Measurements from ENCODE around the gene KMT2E. TPM values are rescaled to one million over a fixed set of nuclear protein-coding genes. Genes with fewer than 3 reads are reported as not detected.

KMT2E gene
- total and polyA plus RNA-seq, 8 donors: 14.1 to 62.5 (median 32.2) TPM

DNA sequence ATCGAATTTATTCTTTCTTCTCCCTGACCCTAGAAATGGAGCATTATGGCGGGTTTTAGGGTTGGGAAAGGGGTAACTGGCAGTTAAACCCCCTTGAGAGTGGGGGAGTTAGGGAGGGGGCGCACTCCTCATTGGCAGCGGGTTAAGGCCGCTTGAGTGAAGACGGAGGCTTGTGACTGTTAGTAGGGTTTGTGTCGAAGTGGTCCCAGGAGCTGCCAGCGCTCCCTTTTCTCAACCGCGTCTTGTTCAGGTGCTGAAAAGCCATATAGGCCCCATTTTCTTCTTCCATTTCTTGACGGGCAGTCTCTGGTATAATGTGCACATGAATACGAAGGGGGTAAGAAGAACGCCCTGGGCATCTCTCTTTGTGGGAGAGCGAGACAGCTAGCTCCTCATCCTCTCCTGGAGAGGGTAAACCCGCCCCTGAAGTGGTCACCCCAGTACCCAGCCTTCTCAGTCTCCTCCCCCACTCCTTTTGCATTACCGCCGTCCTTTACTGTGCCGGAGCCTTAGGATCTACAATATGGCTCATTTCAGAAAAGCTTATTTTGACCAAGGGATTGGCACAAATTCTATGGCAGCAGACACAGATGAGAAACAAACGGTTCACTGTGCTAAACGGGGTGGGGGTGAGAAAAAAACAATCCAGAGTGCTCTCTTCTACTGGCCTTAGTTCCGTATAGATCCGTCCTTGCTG is 836 bp downstream of the KMT2E start:
- WGBS, 2 donors: 0% methylated on average over 22 of the region's 22 CpGs
- TF ChIP-seq, protein P1, sequence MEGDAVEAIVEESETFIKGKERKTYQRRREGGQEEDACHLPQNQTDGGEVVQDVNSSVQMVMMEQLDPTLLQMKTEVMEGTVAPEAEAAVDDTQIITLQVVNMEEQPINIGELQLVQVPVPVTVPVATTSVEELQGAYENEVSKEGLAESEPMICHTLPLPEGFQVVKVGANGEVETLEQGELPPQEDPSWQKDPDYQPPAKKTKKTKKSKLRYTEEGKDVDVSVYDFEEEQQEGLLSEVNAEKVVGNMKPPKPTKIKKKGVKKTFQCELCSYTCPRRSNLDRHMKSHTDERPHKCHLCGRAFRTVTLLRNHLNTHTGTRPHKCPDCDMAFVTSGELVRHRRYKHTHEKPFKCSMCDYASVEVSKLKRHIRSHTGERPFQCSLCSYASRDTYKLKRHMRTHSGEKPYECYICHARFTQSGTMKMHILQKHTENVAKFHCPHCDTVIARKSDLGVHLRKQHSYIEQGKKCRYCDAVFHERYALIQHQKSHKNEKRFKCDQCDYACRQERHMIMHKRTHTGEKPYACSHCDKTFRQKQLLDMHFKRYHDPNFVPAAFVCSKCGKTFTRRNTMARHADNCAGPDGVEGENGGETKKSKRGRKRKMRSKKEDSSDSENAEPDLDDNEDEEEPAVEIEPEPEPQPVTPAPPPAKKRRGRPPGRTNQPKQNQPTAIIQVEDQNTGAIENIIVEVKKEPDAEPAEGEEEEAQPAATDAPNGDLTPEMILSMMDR (IDR thresholded peaks at IDR 0.05): no peak
- peak in 3 of 6 donors; percentile 41 to 75 (median 44) for DNase-seq
- Histone ChIP-seq H3K4me1 (peaks cover 12 to 27% (median 22%) of the 10 kb centered on the region in 3 donors), H3K9me3 (no peaks in the 10 kb centered on the region), H3K27me3 (no peaks in the 10 kb centered on the region), H3K27ac (peak overlapping the region; percentile 99 to 100 (median 100)), H3K36me3 (no peaks in the 10 kb centered on the region), H3K4me3 (peak overlapping the region; percentile 51 to 82 (median 68))
- intact Hi-C loops (cut with DNase I): no loop called here
- no peak for FAIRE-seq
- ATAC-seq: peak in 2 of 4 donors; percentile 13 to 17

GRCh38 chr7:105015390-105015965 is 1.5 kb downstream of the KMT2E start:
- Histone ChIP-seq H3K27ac (peak overlapping the region; percentile 99 to 100 (median 100)), H3K27me3 (no peaks in the 10 kb centered on the region), H3K9me3 (no peaks in the 10 kb centered on the region), H3K4me1 (peaks cover 12 to 33% (median 28%) of the 10 kb centered on the region in 3 donors), H3K36me3 (no peaks in the 10 kb centered on the region), H3K4me3 (peak overlapping the region; percentile 51 to 82 (median 68))
- intact Hi-C loops (cut with DNase I): no loop called here
- ATAC-seq: no peak
- TF ChIP-seq, protein P1 (IDR thresholded peaks at IDR 0.05): no peak
- peak in 1 of 6 donors; percentile 58 for DNase-seq
- no peak for FAIRE-seq
- 1% methylated on average over 10 of the region's 10 CpGs for WGBS, 2 donors

GRCh38 chr7:105016068-105016708 is 2.2 kb downstream of the KMT2E start:
- Histone ChIP-seq H3K4me1 (peaks cover 12 to 39% (median 35%) of the 10 kb centered on the region in 3 donors), H3K27ac (peak overlapping the region in 2 of 4 donors; percentile 99 to 100), H3K4me3 (peak overlapping the region; percentile 51 to 82 (median 68)), H3K9me3 (no peaks in the 10 kb centered on the region), H3K27me3 (no peaks in the 10 kb centered on the region), H3K36me3 (no peaks in the 10 kb centered on the region)
- no peak for FAIRE-seq
- DNase-seq: no peak
- no peak for ATAC-seq
- intact Hi-C loops (cut with DNase I): no loop called here
- TF ChIP-seq, protein P1 (IDR thresholded peaks at IDR 0.05): no peak
- WGBS, 2 donors: 4 to 5% methylated on average over 3 of the region's 3 CpGs

GRCh38 chr7:105016709-105017656 is 3.0 kb downstream of the KMT2E start:
- Histone ChIP-seq H3K4me1 (peaks cover 14 to 47% (median 43%) of the 10 kb centered on the region in 3 donors), H3K4me3 (peak overlapping the region; percentile 51 to 82 (median 68)), H3K36me3 (no peaks in the 10 kb centered on the region), H3K27me3 (no peaks in the 10 kb centered on the region), H3K27ac (peak overlapping the region in 2 of 4 donors; percentile 99 to 100), H3K9me3 (no peaks in the 10 kb centered on the region)
- intact Hi-C loops (cut with DNase I): no loop called here
- no peak for FAIRE-seq
- TF ChIP-seq, protein P1 (IDR thresholded peaks at IDR 0.05): no peak
- no peak for DNase-seq
- 6 to 12% methylated on average over 5 of the region's 5 CpGs for WGBS, 2 donors
- no peak for ATAC-seq

Measured in pancreas (tissue), 10 donors.